Suppressor macrophage treated with lipopolysaccharide for 4 hours (primary cell): ENCODE data around the gene LDAH.
"Not testable (repeated sequence)": the region's sequence is repeated elsewhere in the genome, so short reads cannot be mapped to it uniquely, and the experiment has no call there.

ENCODE experiments used
- DNase-seq: peaks from one replicate; pipeline ENCODE4 v3.0.0-alpha.2; 2020

LDAH gene

GRCh38 chr2:20716164-20716563 lies 106.7 kb downstream of the LDAH start:
- DNase-seq = not testable (repeated sequence)

- not testable (repeated sequence) for DNase-seq
These were observed 108.5 kb downstream of the LDAH start for GRCh38 chr2:20714412-20714811.

GRCh38 chr2:20713585-20713984 lies 109.3 kb downstream of the LDAH start:
- not testable (repeated sequence) for DNase-seq

GRCh38 chr2:20711641-20712040 lies 111.3 kb downstream of the LDAH start:
- DNase-seq = not testable (repeated sequence)

- no peak for DNase-seq
These were observed 115.3 kb downstream of the LDAH start for GRCh38 chr2:20707601-20708000.

- no peak for DNase-seq
These were observed 116.1 kb downstream of the LDAH start for GRCh38 chr2:20706786-20707185.

- DNase-seq = no peak
These were observed 116.7 kb downstream of the LDAH start for GRCh38 chr2:20706217-20706616.

GRCh38 chr2:20704886-20705285 lies 118.0 kb downstream of the LDAH start:
- DNase-seq = no peak

- DNase-seq = no peak
These were observed 120.3 kb downstream of the LDAH start for GRCh38 chr2:20702563-20702962.

- DNase-seq = peak; percentile 61
These were observed 123.8 kb downstream of the LDAH start for GRCh38 chr2:20698916-20699613.

GRCh38 chr2:20697322-20697934 lies 125.5 kb downstream of the LDAH start:
- no peak for DNase-seq

- DNase-seq = no peak
These were observed 126.5 kb downstream of the LDAH start for GRCh38 chr2:20696366-20696765.

- no peak for DNase-seq
These were observed 129.6 kb downstream of the LDAH start for GRCh38 chr2:20693317-20693716.

GRCh38 chr2:20692081-20692480 lies 130.8 kb downstream of the LDAH start:
- DNase-seq = no peak

GRCh38 chr2:20691076-20691734 lies 131.7 kb downstream of the LDAH start:
- DNase-seq = no peak

GRCh38 chr2:20689428-20690264 lies 133.3 kb downstream of the LDAH start:
- DNase-seq = no peak

- DNase-seq = no peak
These were observed 135.6 kb downstream of the LDAH start for GRCh38 chr2:20687260-20687832.

GRCh38 chr2:20684581-20685063 lies 138.3 kb downstream of the LDAH start:
- DNase-seq = no peak

- no peak for DNase-seq
These were observed 140.6 kb downstream of the LDAH start for GRCh38 chr2:20682167-20682920.

- DNase-seq = no peak
These were observed 142.0 kb downstream of the LDAH start for GRCh38 chr2:20680744-20681375.

- no peak for DNase-seq
These were observed 144.1 kb downstream of the LDAH start for GRCh38 chr2:20678780-20679179.

- DNase-seq = no peak
These were observed 144.9 kb downstream of the LDAH start for GRCh38 chr2:20678086-20678395.
